Panc1 (cell line): ENCODE results near the gene GRIP1. TPM values are rescaled to one million over a fixed set of nuclear protein-coding genes. Genes with fewer than 3 reads are reported as not detected.

Experiments
- ATAC-seq: fragments of 200-7000 bp; cut with Tn5 transposase; 2 replicates; pipeline ENCODE4 v1.9.1; 2020; ENCODE audit warnings: mild to moderate bottlenecking, moderate library complexity
- BruUV-seq: library from RNA; stranded (reverse); fragments of 400-500 nt; replicated peaks from 2 replicates; lab custom pipeline; 2021; lab: Mats Ljungman, UMichigan
- CTCF ChIA-PET: fragments of 300-600 bp; sonication (Branson Sonifier 250); formaldehyde crosslinking; loops from one replicate; lab custom pipeline; 2022; ENCODE audit warnings: antibody characterized with exemption; lab: Charles Lee
- POLR2A ChIA-PET: fragments of 300-600 bp; sonication (Branson Sonifier 250); formaldehyde crosslinking; loops from one replicate; lab custom pipeline; 2022; ENCODE audit warnings: antibody characterized with exemption; lab: Charles Lee
- DNase-seq: peaks from one replicate; pipeline ENCODE4 v3.0.0-alpha.2; 2010; ENCODE audit warnings: low read depth, low spot score
- H3K27ac ChIP-seq: 2 replicates; pipeline ENCODE4 v1.5.1; 2011; ENCODE audit warnings: mild to moderate bottlenecking, low read length, inconsistent platforms
- H3K27me3 ChIP-seq: fragments of 200-500 bp; sonication (Bioruptor generic); 2 replicates; pipeline ENCODE4 v1.6.0; 2014; ENCODE audit warnings: low read length, inconsistent platforms; ENCODE audit not compliant: control insufficient read depth, insufficient read depth
- H3K36me3 ChIP-seq: fragments of 200-500 bp; sonication (Bioruptor generic); 2 replicates; pipeline ENCODE4 v1.5.1; 2014; ENCODE audit warnings: inconsistent platforms, mild to moderate bottlenecking, low read length, moderate library complexity; ENCODE audit not compliant: control insufficient read depth, insufficient read depth
- H3K4me1 ChIP-seq: 2 replicates; pipeline ENCODE4 v1.5.1; 2011; ENCODE audit warnings: inconsistent platforms, mild to moderate bottlenecking, low read length, moderate library complexity; ENCODE audit not compliant: control insufficient read depth, insufficient read depth
- H3K4me3 ChIP-seq, 2 experiments: 2 replicates each; pipeline ENCODE4 v1.5.1; 2011 to 2012; ENCODE audit warnings: low read depth in 2 of 2, low read length in 2 of 2, mild to moderate bottlenecking in 2 of 2, inconsistent platforms in 1 of 2, moderate library complexity in 1 of 2
- H3K9me3 ChIP-seq: fragments of 200-500 bp; sonication (Bioruptor generic); 2 replicates; pipeline ENCODE4 v1.5.1; 2014; ENCODE audit warnings: low read depth, mild to moderate bottlenecking, inconsistent platforms, low read length, moderate library complexity; ENCODE audit not compliant: control insufficient read depth, insufficient read depth
- CTCF ChIP-seq: fragments of 450-650 bp; IDR thresholded peaks from 2 replicates; pipeline ENCODE4 v1.5.1; 2017; ENCODE audit warnings: mild to moderate bottlenecking
- POLR2AphosphoS5 ChIP-seq: IDR thresholded peaks from 2 replicates; pipeline ENCODE4 v1.6.1; 2012; ENCODE audit warnings: mild to moderate bottlenecking, low read depth, low read length, moderate library complexity
- REST ChIP-seq, 2 experiments: IDR thresholded peaks; 2 replicates each; pipeline ENCODE4 v1.6.1; 2011 to 2012; ENCODE audit warnings: low read depth in 2 of 2, control low read depth in 1 of 2, low read length in 1 of 2, mild to moderate bottlenecking in 1 of 2, moderate library complexity in 1 of 2; ENCODE audit not compliant: insufficient read depth in 1 of 2
- SIN3A ChIP-seq: IDR thresholded peaks from 2 replicates; pipeline ENCODE4 v1.6.1; 2012; ENCODE audit warnings: low read depth, mild to moderate bottlenecking, low read length, moderate library complexity, borderline replicate concordance; ENCODE audit not compliant: insufficient read depth
- TCF7L2 ChIP-seq: IDR thresholded peaks from 2 replicates; pipeline ENCODE4 v1.6.1; 2011; ENCODE audit warnings: mild to moderate bottlenecking, low read depth, low read length, inconsistent platforms
- in situ Hi-C: cut with HindIII; loops from 2 replicates; pipeline ENCODE4 v1.10.0; 2016; ENCODE audit warnings: low sequenced_read_pairs, low pct_unique_long_range_greater_than_20kb
- intact Hi-C: fragments of 100-400 bp; cut with micrococcal nuclease; formaldehyde crosslinking; loops from one replicate; pipeline ENCODE4 v1.10.0; 2022; ENCODE audit not compliant: unreplicated experiment
- total RNA-seq: library from RNA; stranded (reverse); gene quantifications from one replicate; pipeline ENCODE4 v1.2.1, GENCODE V29; 2021; ENCODE audit not compliant: unreplicated experiment

Gene GRIP1
- total RNA-seq, 1 experiment from 2014 or later, result 9.2 TPM

DNA sequence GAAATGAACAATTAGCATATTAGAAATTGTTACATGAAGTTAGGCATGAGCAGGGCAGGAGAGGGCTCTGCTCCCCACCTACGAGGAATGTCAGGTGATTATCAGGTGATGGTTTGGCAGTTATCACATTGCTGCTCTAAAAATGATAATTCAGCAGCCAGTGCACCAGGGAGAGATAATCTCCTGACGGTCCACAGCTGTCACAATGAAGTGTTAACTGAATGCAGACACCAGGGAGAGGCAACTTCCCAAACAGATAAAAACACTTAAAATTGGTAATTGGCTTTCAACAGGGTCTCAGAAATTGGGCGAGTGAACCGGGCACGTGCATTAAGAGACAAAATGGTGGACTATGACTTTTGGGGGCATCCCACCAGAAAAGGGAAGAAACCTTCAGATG lies 176.0 kb downstream of the GRIP1 start:
- ATAC-seq (no peak), DNase-seq (no peak)
- BruUV-seq, result no TSS peak
- Histone ChIP-seq H3K4me1 (no peaks in the 10 kb centered on the region), H3K36me3 (no peaks in the 10 kb centered on the region), H3K9me3 (no peaks in the 10 kb centered on the region), H3K27ac (no peak overlapping the region), H3K4me3 (no peak overlapping the region), H3K27me3 (0 out of 2 replicates have a peak, but pooled peaks cover 2% of the 10 kb centered on the region)
- in situ Hi-C loops (no loop called here), intact Hi-C loops (no loop called here)
- no peak for TF ChIP-seq CTCF
- TF ChIP-seq REST (IDR thresholded peaks at IDR 0.05; ENCODE audit: insufficient read depth in 1 of 2, low read depth in 2 of 2, low read length in 1 of 2), result no peak
- no peak for TF ChIP-seq SIN3A
- ChIA-PET CTCF (no interaction called here), POLR2A (no interaction called here)

- peaks cover 7% of the 10 kb centered on the region; the same call in 1 of the 2 replicates for H3K27me3 ChIP-seq
- CTCF ChIA-PET, result no interaction called here
- POLR2A ChIA-PET, result no interaction called here
- no peak overlapping the region for H3K27ac ChIP-seq
- intact Hi-C loops (no loop called here), in situ Hi-C loops (no loop called here)
- no peak for TF ChIP-seq SIN3A
- no peak for TF ChIP-seq REST (IDR thresholded peaks at IDR 0.05; ENCODE audit: insufficient read depth in 1 of 2, low read depth in 2 of 2, low read length in 1 of 2)
- no peak for TF ChIP-seq TCF7L2
- TF ChIP-seq CTCF, result no peak
- no peak for TF ChIP-seq POLR2AphosphoS5
- H3K36me3 ChIP-seq, result no peaks in the 10 kb centered on the region
- no peaks in the 10 kb centered on the region for H3K4me1 ChIP-seq
- no TSS peak for BruUV-seq
- DNase-seq (no peak), ATAC-seq (no peak)
- no peak overlapping the region for H3K4me3 ChIP-seq
- no peaks in the 10 kb centered on the region for H3K9me3 ChIP-seq
Measured at GRCh38 chr12:66500841-66501240, 178.0 kb downstream of the GRIP1 start.
